ENCODE results near the gene RMND5A.

DNA sequence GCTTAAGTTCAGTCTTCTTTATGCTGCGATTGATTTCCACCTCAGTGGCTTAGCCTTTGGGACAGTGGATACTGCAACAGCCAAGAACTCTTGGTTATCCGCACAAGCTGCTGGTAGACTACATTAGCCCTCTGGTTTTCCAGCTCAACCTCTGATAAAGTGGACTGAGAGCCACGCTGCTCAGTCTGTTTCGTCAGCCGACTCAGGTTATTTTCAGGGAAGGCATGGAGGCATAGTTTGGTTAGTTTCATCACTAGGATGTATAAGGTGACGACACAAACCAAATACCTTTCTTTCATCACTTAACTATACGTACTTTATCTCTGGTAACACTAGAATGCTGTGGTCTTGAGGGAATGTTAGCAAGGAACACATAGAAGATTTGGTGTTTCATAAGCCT is 56.4 kb downstream of the RMND5A start:
- TF ChIP-seq POLR2A (IDR thresholded peaks at IDR 0.05) = no peak
- no peak for TF ChIP-seq POLR2AphosphoS5 (IDR thresholded peaks at IDR 0.05)
